CD4-positive, CD25-positive, alpha-beta regulatory T cell (primary cell): ENCODE measurements around the gene DRC7. TPM values are rescaled to one million over a fixed set of nuclear protein-coding genes. Genes with fewer than 3 reads are reported as not detected.
"Not testable (repeated sequence)": the region's sequence is repeated elsewhere in the genome, so short reads cannot be mapped to it uniquely, and the experiment has no call there.

Experiments used
- ATAC-seq, 2 donors: fragments of 150-1000 bp; cut with Tn5 transposase; one replicate each; pipeline ENCODE4 v1.10.0; 2021; ENCODE audit warnings: low read depth in 2 of 2, moderate number of reproducible peaks in 2 of 2, moderate library complexity in 1 of 2
- DNase-seq, 3 donors: peaks; one replicate each; pipeline versions ENCODE4 v3.0.0 to v3.0.0-alpha.2; 2012 to 2022; ENCODE audit warnings: mixed read lengths in 1 of 3
- H3K27ac ChIP-seq: one replicate; pipeline ENCODE4 v1.7.0; 2013; ENCODE audit warnings: mild to moderate bottlenecking, low read length; ENCODE audit not compliant: insufficient read depth, poor library complexity, severe bottlenecking
- H3K27me3 ChIP-seq: one replicate; pipeline ENCODE4 v1.7.0; 2013; ENCODE audit warnings: low read length; ENCODE audit not compliant: control insufficient read depth, insufficient read depth
- H3K36me3 ChIP-seq: one replicate; pipeline ENCODE4 v1.7.0; 2013; ENCODE audit warnings: mild to moderate bottlenecking, low read length, moderate library complexity; ENCODE audit not compliant: control insufficient read depth, insufficient read depth
- H3K4me1 ChIP-seq: 2 replicates; pipeline ENCODE4 v1.7.0; 2013; ENCODE audit warnings: mild to moderate bottlenecking, low read length; ENCODE audit not compliant: insufficient read depth, control insufficient read depth, poor library complexity, severe bottlenecking
- H3K4me3 ChIP-seq: one replicate; pipeline ENCODE4 v1.7.0; 2013; ENCODE audit warnings: low read depth, mild to moderate bottlenecking, low read length, moderate library complexity
- H3K9me3 ChIP-seq, 2 experiments: 1 replicate in 1 of 2; 2 replicates in 1 of 2; pipeline ENCODE4 v1.7.0; 2013; ENCODE audit warnings: low read length in 2 of 2, mild to moderate bottlenecking in 1 of 2, moderate library complexity in 1 of 2; ENCODE audit not compliant: control insufficient read depth in 2 of 2
- H3K27ac Mint-ChIP-seq, 3 donors: one replicate each; pipeline ENCODE4 v1.8.0; 2020 to 2022; ENCODE audit warnings: mild to moderate bottlenecking in 3 of 3, mixed read lengths in 3 of 3, moderate library complexity in 2 of 3
- H3K27me3 Mint-ChIP-seq: one replicate; pipeline ENCODE4 v1.8.0; 2022; ENCODE audit warnings: mild to moderate bottlenecking, mixed read lengths
- H3K36me3 Mint-ChIP-seq: one replicate; pipeline ENCODE4 v1.8.0; 2020; ENCODE audit warnings: mixed read lengths
- H3K4me1 Mint-ChIP-seq, 4 donors: one replicate each; pipeline ENCODE4 v1.8.0; 2020 to 2022; ENCODE audit warnings: mixed read lengths in 4 of 4, mild to moderate bottlenecking in 1 of 4
- H3K4me3 Mint-ChIP-seq, 4 donors: one replicate each; pipeline ENCODE4 v1.8.0; 2020 to 2022; ENCODE audit warnings: mild to moderate bottlenecking in 4 of 4, mixed read lengths in 4 of 4, moderate library complexity in 3 of 4
- H3K9me3 Mint-ChIP-seq, 7 donors: one replicate each; pipeline ENCODE4 v1.8.0; 2020 to 2022; ENCODE audit warnings: mixed read lengths in 7 of 7, mild to moderate bottlenecking in 3 of 7, moderate library complexity in 2 of 7
- polyA plus RNA-seq, 4 donors: library from polyadenylated mRNA; unstranded; fragments of 300-500 nt; fragmentation: Illumina TruSeq; gene quantifications; one replicate each; pipeline ENCODE4 v1.2.3, GENCODE V29; 2021
- total RNA-seq: library from RNA; stranded (reverse); gene quantifications from one replicate; pipeline ENCODE4 v1.2.3, GENCODE V29; 2022

The DRC7 gene
- total and polyA plus RNA-seq, 5 donors from 2014 or later: not detected

- Histone ChIP-seq H3K36me3 (no peaks in the 10 kb centered on the region), H3K4me3 (no peak overlapping the region), H3K27ac (no peak overlapping the region), H3K4me1 (no peaks in the 10 kb centered on the region), H3K9me3 (no peaks in the 10 kb centered on the region), H3K27me3 (peaks cover under 1% of the 10 kb centered on the region)
- Mint-ChIP-seq H3K4me3 (no peak overlapping the region), H3K27me3 (peaks cover 20% of the 10 kb centered on the region), H3K27ac (no peak overlapping the region), H3K9me3 (no peaks in the 10 kb centered on the region), H3K4me1 (no peaks in the 10 kb centered on the region), H3K36me3 (no peaks in the 10 kb centered on the region)
- no peak for ATAC-seq
- no peak for DNase-seq
These were observed 25.8 kb upstream of the DRC7 start for GRCh38 chr16:57668630-57669475.

- peaks cover 5% of the 10 kb centered on the region for H3K27me3 ChIP-seq
- peaks cover 20% of the 10 kb centered on the region for H3K27me3 Mint-ChIP-seq
- no peaks in the 10 kb centered on the region for H3K9me3 Mint-ChIP-seq
- H3K4me3 ChIP-seq: no peak overlapping the region
- H3K4me1 ChIP-seq: no peaks in the 10 kb centered on the region
- no peak overlapping the region for H3K27ac Mint-ChIP-seq
- no peak overlapping the region for H3K27ac ChIP-seq
- H3K4me3 Mint-ChIP-seq: no peak overlapping the region
- no peaks in the 10 kb centered on the region for H3K36me3 Mint-ChIP-seq
- no peaks in the 10 kb centered on the region for H3K9me3 ChIP-seq
- ATAC-seq (no peak), DNase-seq (no peak)
- no peaks in the 10 kb centered on the region for H3K36me3 ChIP-seq
- no peaks in the 10 kb centered on the region for H3K4me1 Mint-ChIP-seq
These were observed 25.0 kb upstream of the DRC7 start for GRCh38 chr16:57669476-57670162.

GRCh38 chr16:57670196-57670595 is 24.4 kb upstream of the DRC7 start:
- no peaks in the 10 kb centered on the region for H3K36me3 ChIP-seq
- H3K4me1 ChIP-seq: no peaks in the 10 kb centered on the region
- no peak overlapping the region for H3K27ac ChIP-seq
- H3K27me3 ChIP-seq: peaks cover 5% of the 10 kb centered on the region
- DNase-seq (no peak), ATAC-seq (no peak)
- no peaks in the 10 kb centered on the region for H3K9me3 ChIP-seq
- Mint-ChIP-seq H3K4me3 (no peak overlapping the region), H3K4me1 (no peaks in the 10 kb centered on the region), H3K27ac (no peak overlapping the region), H3K9me3 (no peaks in the 10 kb centered on the region), H3K27me3 (peaks cover 20% of the 10 kb centered on the region), H3K36me3 (no peaks in the 10 kb centered on the region)
- H3K4me3 ChIP-seq: no peak overlapping the region

- not testable (repeated sequence) for H3K4me3 Mint-ChIP-seq, DNase-seq, H3K27ac ChIP-seq, H3K4me1 Mint-ChIP-seq, H3K36me3 ChIP-seq, H3K27ac Mint-ChIP-seq, H3K4me3 ChIP-seq, H3K4me1 ChIP-seq, H3K9me3 Mint-ChIP-seq, H3K9me3 ChIP-seq, ATAC-seq, H3K27me3 ChIP-seq, H3K36me3 Mint-ChIP-seq
- H3K27me3 Mint-ChIP-seq: peaks cover 20% of the 10 kb centered on the region
These were observed 23.2 kb upstream of the DRC7 start for GRCh38 chr16:57671451-57671850.

- H3K27me3 Mint-ChIP-seq: peaks cover 20% of the 10 kb centered on the region
- Histone ChIP-seq H3K4me1 (no peaks in the 10 kb centered on the region), H3K4me3 (no peak overlapping the region), H3K27me3 (peaks cover 5% of the 10 kb centered on the region), H3K27ac (no peak overlapping the region), H3K9me3 (no peaks in the 10 kb centered on the region), H3K36me3 (no peaks in the 10 kb centered on the region)
- H3K4me3 Mint-ChIP-seq: no peak overlapping the region
- H3K4me1 Mint-ChIP-seq: no peaks in the 10 kb centered on the region
- H3K9me3 Mint-ChIP-seq: no peaks in the 10 kb centered on the region
- H3K27ac Mint-ChIP-seq: no peak overlapping the region
- DNase-seq (no peak), ATAC-seq (no peak)
- H3K36me3 Mint-ChIP-seq: no peaks in the 10 kb centered on the region
These were observed 22.2 kb upstream of the DRC7 start for GRCh38 chr16:57672416-57672815.

- Mint-ChIP-seq H3K27ac (no peak overlapping the region), H3K4me3 (no peak overlapping the region), H3K9me3 (no peaks in the 10 kb centered on the region), H3K4me1 (no peaks in the 10 kb centered on the region), H3K27me3 (peaks cover 20% of the 10 kb centered on the region), H3K36me3 (no peaks in the 10 kb centered on the region)
- DNase-seq: no peak
- Histone ChIP-seq H3K4me3 (no peak overlapping the region), H3K27me3 (peaks cover 5% of the 10 kb centered on the region), H3K4me1 (no peaks in the 10 kb centered on the region), H3K36me3 (no peaks in the 10 kb centered on the region), H3K27ac (no peak overlapping the region), H3K9me3 (no peaks in the 10 kb centered on the region)
- no peak for ATAC-seq
These were observed 21.8 kb upstream of the DRC7 start for GRCh38 chr16:57672824-57673223.

- no peak for DNase-seq
These were observed 18.7 kb upstream of the DRC7 start for GRCh38 chr16:57675741-57676551.

More at GRCh38 chr16:57675741-57676551, 18.7 kb upstream of the DRC7 start:
- Mint-ChIP-seq H3K27ac (no peak overlapping the region), H3K4me3 (no peak overlapping the region), H3K9me3 (no peaks in the 10 kb centered on the region), H3K36me3 (no peaks in the 10 kb centered on the region), H3K27me3 (peaks cover 11% of the 10 kb centered on the region), H3K4me1 (no peaks in the 10 kb centered on the region)
- Histone ChIP-seq H3K36me3 (no peaks in the 10 kb centered on the region), H3K9me3 (no peaks in the 10 kb centered on the region), H3K27ac (no peak overlapping the region), H3K4me1 (no peaks in the 10 kb centered on the region), H3K4me3 (no peak overlapping the region), H3K27me3 (peaks cover 5% of the 10 kb centered on the region)
- ATAC-seq: no peak
